GM21447 (cell line): ENCODE results near the gene CD58.

Source experiments
- ATAC-seq: cut with Tn5 transposase; IDR thresholded peaks from one replicate; pipeline ENCODE4 v1.9.1; 2021; ENCODE audit not compliant: unreplicated experiment

Gene CD58

DNA sequence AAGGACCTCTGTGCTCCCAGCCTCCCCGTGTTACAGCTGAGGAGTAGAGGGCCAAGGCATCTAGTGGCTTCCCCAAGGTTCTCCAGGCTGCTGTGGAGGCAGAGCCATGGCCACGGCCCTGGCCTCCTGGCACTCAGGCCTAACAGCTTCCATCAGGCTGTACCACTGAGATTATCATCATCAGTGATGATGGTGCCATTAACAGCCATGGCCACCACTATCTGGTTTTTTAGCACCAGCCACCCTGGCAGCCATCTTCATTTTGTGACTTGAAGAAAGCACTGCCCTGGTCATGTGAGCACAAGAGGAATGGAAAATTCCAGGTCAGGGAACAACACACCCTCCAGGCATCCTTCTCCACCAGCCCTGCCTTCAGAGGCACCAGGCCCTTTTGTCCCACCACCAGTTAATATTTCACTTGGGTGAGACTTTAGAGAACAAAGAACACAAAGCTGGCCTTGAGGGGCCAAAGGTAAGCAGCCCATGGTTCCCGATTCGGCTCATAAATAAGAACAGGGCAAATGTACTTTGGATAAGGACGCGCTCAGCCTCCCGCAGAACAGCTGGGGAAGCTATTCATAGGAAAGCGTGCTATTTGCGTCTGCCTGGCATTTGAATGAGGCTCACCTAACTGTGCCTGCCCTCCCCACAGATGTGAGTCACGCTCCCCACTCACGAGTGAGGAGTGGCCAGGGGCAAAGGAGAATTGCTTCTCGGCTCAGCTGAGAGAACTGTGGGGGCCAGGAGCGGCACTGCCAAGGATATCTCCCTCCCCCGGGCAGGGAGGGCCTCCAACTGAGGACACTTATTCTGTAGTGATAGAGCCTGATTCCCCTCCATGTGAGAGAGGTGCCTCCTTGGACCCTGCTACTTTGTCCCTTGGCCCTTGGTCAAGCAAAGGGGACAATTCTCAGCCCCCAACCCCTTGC is 95.6 kb downstream of the CD58 start:
- ATAC-seq = no peak

DNA sequence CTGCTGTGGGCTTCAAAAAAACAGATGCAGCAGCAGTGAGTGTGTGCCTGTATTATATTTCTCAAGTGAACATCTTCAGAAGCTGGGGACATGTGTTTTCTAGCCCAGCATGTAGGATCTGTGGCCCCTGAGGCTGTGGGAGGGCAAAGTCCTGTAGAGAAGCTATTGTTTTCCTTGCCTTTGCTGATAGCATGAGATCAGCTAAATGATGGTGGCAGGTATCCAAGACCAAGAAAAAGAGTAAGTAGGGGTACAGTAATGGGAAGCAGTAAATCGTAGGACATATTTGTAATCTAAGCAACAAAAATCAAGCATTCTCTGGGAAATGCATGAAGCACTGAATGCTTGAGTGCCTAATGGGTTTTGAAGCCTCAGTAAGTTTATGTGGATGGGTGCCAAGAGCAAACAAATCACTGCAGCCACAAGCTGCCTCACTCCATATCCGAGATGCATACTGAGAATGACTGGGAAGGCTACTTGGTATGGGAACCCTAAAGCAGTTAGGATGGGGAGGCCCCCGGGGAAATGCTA is 98.3 kb downstream of the CD58 start:
- no peak for ATAC-seq

DNA sequence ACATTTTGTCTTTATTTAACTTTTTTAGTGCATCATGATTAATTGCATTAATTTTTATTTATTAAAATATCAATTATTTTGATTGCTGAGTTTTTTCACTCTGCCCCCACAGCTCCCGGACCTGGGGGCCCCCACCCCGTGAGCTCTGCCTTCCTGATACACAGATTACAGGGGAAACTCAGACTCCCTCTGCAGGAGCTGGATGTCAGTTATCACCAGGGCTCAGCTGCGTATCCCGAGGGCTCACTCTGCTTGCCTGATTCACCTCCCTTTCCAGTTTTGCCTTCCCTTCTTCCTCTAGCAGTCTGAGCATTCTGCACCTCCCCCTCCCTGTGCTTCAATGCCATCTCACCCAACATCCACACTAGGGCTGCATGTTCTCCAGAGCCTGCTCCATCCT is 99.6 kb downstream of the CD58 start:
- no peak for ATAC-seq

DNA sequence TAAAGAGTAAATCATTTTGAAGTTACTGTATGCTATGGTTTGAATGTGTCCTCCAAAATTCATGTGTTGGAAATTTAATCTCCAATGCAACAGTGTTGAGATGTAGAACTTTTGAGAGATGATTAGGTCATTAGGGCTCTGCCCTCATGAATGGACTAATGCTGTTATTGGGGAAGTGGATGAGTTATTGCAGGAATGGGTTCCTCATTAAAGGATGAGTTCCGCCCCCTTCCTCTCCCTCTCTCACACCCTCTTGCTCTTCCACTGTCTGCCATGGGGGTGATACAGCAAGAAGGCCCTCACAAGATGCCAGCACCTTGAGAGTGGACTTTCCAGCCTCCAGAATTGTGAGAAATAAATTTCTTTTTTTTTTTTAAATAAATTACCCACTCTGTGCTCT is 100.2 kb downstream of the CD58 start:
- ATAC-seq = no peak

DNA sequence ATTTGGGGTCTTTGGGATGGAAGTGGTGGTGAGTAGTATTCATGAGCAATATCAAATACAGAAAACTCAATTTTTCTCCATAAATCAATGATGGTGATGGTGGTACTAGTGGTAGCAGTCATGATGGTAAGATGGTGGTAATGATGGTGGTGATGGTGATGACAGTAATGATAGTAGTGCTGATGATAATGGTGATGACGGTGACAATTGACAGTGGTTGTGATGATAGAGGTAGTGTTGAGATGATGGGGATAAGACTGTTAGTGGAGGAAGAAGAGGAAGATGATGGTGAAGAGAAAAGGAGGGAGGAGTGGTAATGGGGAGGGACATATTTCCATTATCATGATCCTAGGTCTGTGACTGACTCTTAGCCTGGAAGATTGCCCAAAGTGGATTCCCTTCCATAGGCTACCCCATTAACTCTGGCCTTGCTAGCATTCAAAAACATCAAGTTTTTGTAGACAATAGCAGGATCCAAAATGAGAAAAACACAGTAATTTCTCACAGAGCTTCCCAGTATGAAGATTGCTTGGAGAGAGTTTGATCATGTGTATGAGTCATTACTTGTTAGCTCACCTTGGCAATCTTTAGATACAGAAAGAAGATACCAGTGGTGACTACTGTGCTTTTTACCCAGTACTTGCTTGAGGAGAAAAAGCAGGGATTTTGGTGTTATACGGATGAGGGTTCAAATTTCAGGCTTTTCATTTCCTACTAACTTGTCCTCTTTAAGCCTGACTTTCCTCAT is 103.8 kb downstream of the CD58 start:
- ATAC-seq = no peak

DNA sequence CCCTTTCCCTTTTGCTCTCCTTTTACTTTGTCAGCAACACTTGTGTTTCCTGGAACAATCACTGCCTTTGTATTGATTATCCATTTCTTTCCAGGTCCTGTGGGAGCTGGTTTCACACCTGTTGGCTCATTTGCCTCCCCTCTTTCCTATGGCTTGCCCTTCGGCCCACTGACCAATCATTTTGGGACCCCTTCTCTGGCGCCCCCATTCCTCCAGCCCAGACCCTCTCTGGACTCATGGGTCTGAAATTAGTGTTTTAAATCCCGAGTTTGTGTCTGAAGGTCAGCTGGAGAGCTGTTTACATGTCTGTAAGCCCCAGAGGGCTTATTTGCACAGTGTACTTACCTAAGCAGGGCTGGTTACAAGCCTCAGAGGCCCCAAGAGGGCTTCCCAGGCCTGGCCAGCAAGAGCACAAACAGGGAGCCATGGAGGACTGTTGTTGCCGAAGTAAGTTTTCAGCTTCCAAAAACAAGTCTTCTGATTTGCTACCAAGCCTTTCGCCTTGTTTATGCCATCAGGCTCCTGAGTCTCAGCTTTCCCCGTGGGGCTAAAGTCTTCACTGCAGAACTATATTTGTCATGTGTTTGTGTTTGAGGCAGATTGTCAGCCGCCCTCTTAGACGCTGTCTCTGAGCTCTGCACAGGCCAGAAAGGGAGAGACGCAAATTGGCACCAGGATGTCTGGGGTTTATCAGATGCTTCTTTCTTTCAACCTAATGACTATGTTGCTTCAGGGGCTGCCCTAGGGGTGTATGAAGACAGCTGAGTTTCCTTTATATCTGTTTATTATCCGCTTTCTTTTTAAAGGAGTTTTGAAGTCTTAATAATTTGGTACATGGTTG is 104.8 kb downstream of the CD58 start:
- ATAC-seq = no peak

DNA sequence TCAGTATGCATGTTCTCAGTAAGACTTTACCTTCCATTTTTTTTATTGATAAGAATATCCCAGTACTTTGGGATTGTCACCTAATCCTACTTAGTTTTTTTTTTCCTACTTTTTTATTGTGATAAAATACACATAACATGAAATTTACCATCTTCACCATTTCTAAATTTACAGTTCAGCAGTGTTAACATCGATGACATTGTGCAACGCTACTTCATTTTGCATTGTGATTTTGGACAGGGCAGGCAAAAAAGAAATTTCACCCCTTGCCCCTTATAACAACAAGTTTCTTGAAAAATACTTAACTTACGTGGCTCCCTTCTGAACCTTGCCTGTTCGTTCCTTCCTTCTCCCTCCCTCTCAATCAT is 105.4 kb downstream of the CD58 start:
- no peak for ATAC-seq
